ENCODE data around the gene PLEKHJ1. TPM values are rescaled to one million over a fixed set of nuclear protein-coding genes. Genes with fewer than 3 reads are reported as not detected.

The PLEKHJ1 gene
- total and polyA plus RNA-seq, 3 donors from 2014 or later, result 111 to 153 (median 126) TPM

GRCh38 chr19:2192862-2193261 lies 43.3 kb downstream of the PLEKHJ1 start:
- H3K36me3 ChIP-seq (ENCODE audit: low read depth, missing control alignments), result no peaks in the 10 kb centered on the region
- H3K4me3 ChIP-seq, result no peak overlapping the region
- WGBS, 2 donors, result 93% methylated on average over 16 to 17 of the region's 17 CpGs
- intact Hi-C loops (cut with DNase I; ENCODE audit: low total_unique reads), result no loop called here
- TF ChIP-seq POLR2A (IDR thresholded peaks at IDR 0.05), result no peak
- TF ChIP-seq, protein P1, sequence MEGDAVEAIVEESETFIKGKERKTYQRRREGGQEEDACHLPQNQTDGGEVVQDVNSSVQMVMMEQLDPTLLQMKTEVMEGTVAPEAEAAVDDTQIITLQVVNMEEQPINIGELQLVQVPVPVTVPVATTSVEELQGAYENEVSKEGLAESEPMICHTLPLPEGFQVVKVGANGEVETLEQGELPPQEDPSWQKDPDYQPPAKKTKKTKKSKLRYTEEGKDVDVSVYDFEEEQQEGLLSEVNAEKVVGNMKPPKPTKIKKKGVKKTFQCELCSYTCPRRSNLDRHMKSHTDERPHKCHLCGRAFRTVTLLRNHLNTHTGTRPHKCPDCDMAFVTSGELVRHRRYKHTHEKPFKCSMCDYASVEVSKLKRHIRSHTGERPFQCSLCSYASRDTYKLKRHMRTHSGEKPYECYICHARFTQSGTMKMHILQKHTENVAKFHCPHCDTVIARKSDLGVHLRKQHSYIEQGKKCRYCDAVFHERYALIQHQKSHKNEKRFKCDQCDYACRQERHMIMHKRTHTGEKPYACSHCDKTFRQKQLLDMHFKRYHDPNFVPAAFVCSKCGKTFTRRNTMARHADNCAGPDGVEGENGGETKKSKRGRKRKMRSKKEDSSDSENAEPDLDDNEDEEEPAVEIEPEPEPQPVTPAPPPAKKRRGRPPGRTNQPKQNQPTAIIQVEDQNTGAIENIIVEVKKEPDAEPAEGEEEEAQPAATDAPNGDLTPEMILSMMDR (IDR thresholded peaks at IDR 0.05), result no peak
- no peaks in the 10 kb centered on the region for H3K9me3 ChIP-seq
- DNase-seq, result no peak
- H3K27ac ChIP-seq, result no peak overlapping the region
- no peaks in the 10 kb centered on the region for H3K4me1 ChIP-seq
- H3K27me3 ChIP-seq, result no peaks in the 10 kb centered on the region

DNA sequence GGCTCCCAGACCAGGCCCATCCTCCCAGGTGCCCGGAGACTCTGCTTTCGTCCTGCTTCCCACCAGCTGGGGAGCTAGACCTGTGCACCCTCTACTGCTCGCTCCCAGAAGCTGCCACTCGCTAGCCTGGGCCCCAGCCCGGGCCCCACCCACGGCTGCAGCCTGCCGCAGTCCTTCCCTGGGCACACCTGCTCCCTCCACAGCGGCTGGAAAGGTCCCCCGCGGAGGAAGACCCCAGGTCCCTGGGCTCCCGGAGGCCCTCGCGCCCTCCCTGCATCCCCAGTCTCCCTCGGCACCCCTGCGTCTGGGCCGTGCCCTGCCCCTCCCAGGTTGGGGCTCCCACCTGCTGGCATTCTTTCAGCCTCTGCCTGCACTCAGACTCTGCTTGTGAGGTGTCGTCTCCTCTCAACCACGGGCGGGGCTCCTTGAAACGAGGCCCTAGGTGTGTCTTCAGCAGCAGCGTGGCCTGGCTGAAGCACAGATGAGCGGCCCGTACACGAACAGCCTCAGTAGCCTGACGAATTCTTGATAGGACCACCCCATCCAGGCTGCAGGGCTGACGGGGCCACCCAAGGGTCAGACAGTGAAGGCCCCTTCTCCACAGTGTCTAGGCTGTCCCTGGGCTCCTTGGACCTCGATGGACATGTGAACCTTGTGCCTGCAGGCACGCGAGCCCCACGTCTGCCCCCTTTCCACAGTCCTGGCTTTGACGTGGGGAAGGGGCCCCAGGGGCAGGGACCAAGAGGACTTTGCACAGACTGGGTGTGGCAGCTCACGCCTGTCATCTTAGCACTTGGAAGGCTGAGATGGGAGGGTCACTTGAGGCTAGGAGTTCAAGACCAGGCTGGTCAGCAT lies 44.4 kb downstream of the PLEKHJ1 start:
- Histone ChIP-seq H3K27ac (no peak overlapping the region), H3K36me3 (ENCODE audit: low read depth, missing control alignments) (no peaks in the 10 kb centered on the region), H3K4me1 (peaks cover 6% of the 10 kb centered on the region), H3K4me3 (no peak overlapping the region), H3K9me3 (no peaks in the 10 kb centered on the region), H3K27me3 (no peaks in the 10 kb centered on the region)
- 92 to 97% methylated on average over 13 to 32 of the region's 32 CpGs for WGBS, 2 donors
- TF ChIP-seq, protein P1 (IDR thresholded peaks at IDR 0.05), result no peak
- no peak for TF ChIP-seq POLR2A (IDR thresholded peaks at IDR 0.05)
- no peak for DNase-seq
- intact Hi-C loops (cut with DNase I; ENCODE audit: low total_unique reads), result no loop called here

GRCh38 chr19:2190848-2191455 lies 45.2 kb downstream of the PLEKHJ1 start:
- TF ChIP-seq, protein P1 (IDR thresholded peaks at IDR 0.05), result no peak
- TF ChIP-seq POLR2A (IDR thresholded peaks at IDR 0.05), result no peak
- DNase-seq, result no peak
- Histone ChIP-seq H3K27ac (no peak overlapping the region), H3K4me1 (peaks cover 12% of the 10 kb centered on the region), H3K4me3 (no peak overlapping the region), H3K36me3 (ENCODE audit: low read depth, missing control alignments) (no peaks in the 10 kb centered on the region), H3K9me3 (no peaks in the 10 kb centered on the region), H3K27me3 (no peaks in the 10 kb centered on the region)
- intact Hi-C loops (cut with DNase I; ENCODE audit: low total_unique reads), result no loop called here
- 93 to 95% methylated on average over 19 to 37 of the region's 37 CpGs for WGBS, 2 donors

GRCh38 chr19:2189880-2190279 lies 46.2 kb downstream of the PLEKHJ1 start:
- no peak for DNase-seq
- Histone ChIP-seq H3K4me1 (peaks cover 12% of the 10 kb centered on the region), H3K9me3 (no peaks in the 10 kb centered on the region), H3K36me3 (ENCODE audit: low read depth, missing control alignments) (no peaks in the 10 kb centered on the region), H3K4me3 (no peak overlapping the region), H3K27ac (no peak overlapping the region), H3K27me3 (no peaks in the 10 kb centered on the region)
- 91 to 98% methylated on average over 7 to 16 of the region's 16 CpGs for WGBS, 2 donors
- intact Hi-C loops (cut with DNase I; ENCODE audit: low total_unique reads), result no loop called here
- no peak for TF ChIP-seq POLR2A (IDR thresholded peaks at IDR 0.05)
- TF ChIP-seq, protein P1 (IDR thresholded peaks at IDR 0.05), result no peak
